ENCODE results near the gene MYBPC1. TPM values are rescaled to one million over a fixed set of nuclear protein-coding genes. Genes with fewer than 3 reads are reported as not detected.

MYBPC1 gene
- total and polyA plus RNA-seq, 2 donors (not counting 1 experiment from before 2014, with no cell fraction given): not detected

DNA sequence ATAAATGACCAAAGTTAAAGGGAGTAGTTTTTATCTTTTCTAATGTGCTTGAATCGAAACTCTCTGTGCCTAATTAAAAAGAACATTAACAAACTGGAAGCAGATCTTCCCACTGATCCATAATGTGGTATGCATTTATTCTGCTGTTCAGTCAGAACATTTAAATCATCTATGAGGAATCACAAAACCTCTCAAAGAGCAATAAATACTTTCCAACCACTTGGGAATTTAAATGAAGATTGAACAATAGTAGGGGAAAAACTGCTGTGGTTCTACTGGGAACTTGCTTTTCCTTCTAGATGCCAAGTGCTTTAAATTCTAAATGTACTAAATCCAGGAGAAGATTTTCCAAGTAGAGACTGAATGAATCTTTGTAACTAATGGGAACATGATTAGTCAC is 90.3 kb downstream of the MYBPC1 start:
- Histone ChIP-seq H3K79me2 (ENCODE audit: control insufficient read depth, insufficient read depth, low read length) (no peaks in the 10 kb centered on the region), H3K4me2 (replicated peaks; ENCODE audit: low read depth, low read length, poor library complexity, severe bottlenecking) (no peak overlapping the region), H3K36me3 (replicated peaks in 1 of 2; ENCODE audit: control extremely low read depth in 1 of 2, control insufficient read depth in 1 of 2, extremely low read depth in 1 of 2, insufficient read depth in 2 of 2, low read length in 1 of 2) (no peaks in the 10 kb centered on the region), H3K4me3 (ENCODE audit: control extremely low read depth in 1 of 5, extremely low read depth in 1 of 5, insufficient read depth in 1 of 5, low read depth in 2 of 5, low read length in 4 of 5) (no peak overlapping the region), H2AFZ (ENCODE audit: insufficient read depth, low read depth, low read length, poor library complexity, severe bottlenecking) (no peak overlapping the region), H3K9ac (ENCODE audit: low read length) (no peak overlapping the region), H3K4me1 (ENCODE audit: control insufficient read depth in 2 of 2, insufficient read depth in 2 of 2, low read length in 2 of 2) (no peaks in the 10 kb centered on the region), H3K27ac (ENCODE audit: low read length in 2 of 2) (no peak overlapping the region), H3K27me3 (replicated peaks in 1 of 4; ENCODE audit: control extremely low read depth in 1 of 4, control insufficient read depth in 3 of 4, insufficient read depth in 4 of 4, low read length in 3 of 4) (peaks cover 0 to 4% (median 0%) of the 10 kb centered on the region in 4 experiments), H4K20me1 (ENCODE audit: control insufficient read depth, insufficient read depth, low read length, poor library complexity, severe bottlenecking) (no peaks in the 10 kb centered on the region), H3K9me3 (ENCODE audit: control extremely low read depth in 1 of 3, control insufficient read depth in 2 of 3, insufficient read depth in 1 of 3, low read length in 2 of 3) (no peaks in the 10 kb centered on the region)
- Mint-ChIP-seq H3K27ac (no peak overlapping the region), H3K4me3 (no peak overlapping the region), H3K9me3 (ENCODE audit: insufficient read depth) (no peaks in the 10 kb centered on the region), H3K27me3 (peaks cover 10% of the 10 kb centered on the region), H3K4me1 (no peaks in the 10 kb centered on the region)
- TF ChIP-seq, protein P1, sequence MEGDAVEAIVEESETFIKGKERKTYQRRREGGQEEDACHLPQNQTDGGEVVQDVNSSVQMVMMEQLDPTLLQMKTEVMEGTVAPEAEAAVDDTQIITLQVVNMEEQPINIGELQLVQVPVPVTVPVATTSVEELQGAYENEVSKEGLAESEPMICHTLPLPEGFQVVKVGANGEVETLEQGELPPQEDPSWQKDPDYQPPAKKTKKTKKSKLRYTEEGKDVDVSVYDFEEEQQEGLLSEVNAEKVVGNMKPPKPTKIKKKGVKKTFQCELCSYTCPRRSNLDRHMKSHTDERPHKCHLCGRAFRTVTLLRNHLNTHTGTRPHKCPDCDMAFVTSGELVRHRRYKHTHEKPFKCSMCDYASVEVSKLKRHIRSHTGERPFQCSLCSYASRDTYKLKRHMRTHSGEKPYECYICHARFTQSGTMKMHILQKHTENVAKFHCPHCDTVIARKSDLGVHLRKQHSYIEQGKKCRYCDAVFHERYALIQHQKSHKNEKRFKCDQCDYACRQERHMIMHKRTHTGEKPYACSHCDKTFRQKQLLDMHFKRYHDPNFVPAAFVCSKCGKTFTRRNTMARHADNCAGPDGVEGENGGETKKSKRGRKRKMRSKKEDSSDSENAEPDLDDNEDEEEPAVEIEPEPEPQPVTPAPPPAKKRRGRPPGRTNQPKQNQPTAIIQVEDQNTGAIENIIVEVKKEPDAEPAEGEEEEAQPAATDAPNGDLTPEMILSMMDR (IDR thresholded peaks at IDR 0.05): no peak
- no peak for TF ChIP-seq EZH2 (IDR thresholded peaks at IDR 0.05; ENCODE audit: borderline replicate concordance, insufficient read depth, low read depth, low read length, poor library complexity, severe bottlenecking)
- ChIA-PET POLR2A (no interaction called here), CTCF (no interaction called here)
- intact Hi-C loops (cut with micrococcal nuclease): no loop called here
- WGBS (ENCODE audit: insufficient coverage): no CpG with 5 or more reads among the region's 1 CpG
- ATAC-seq (ENCODE audit: low read depth): no peak
- DNase-seq: no peak

DNA sequence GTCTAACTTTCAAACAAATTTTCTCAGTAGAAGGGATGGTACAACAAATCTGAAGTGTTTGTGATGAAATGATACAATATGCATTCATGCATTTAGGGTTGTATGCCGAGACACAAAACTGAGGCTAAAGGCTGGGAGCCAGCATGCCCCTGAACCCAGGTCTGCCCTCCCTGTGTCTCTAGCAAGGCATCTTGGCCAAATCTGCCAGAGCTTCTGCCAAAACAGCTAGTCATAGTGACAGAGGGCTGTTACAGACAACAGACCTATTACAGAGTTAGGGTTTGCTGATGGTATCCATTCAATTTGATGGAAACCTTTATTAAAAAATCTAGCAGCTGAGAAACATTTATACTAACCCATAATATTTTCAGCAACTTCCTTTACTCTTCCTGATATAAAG is 91.4 kb downstream of the MYBPC1 start:
- ATAC-seq (ENCODE audit: low read depth): no peak
- no peak overlapping the region for H2AFZ ChIP-seq (ENCODE audit: insufficient read depth, low read depth, low read length, poor library complexity, severe bottlenecking)
- ChIA-PET CTCF (interaction anchor here (2.1 kb wide), 1 partner anchor 10 kb away, joined by 7 read pairs; no protein-coding TSS in a partner anchor), POLR2A (no interaction called here)
- peaks cover 2% of the 10 kb centered on the region for H3K4me1 Mint-ChIP-seq
- H3K27ac ChIP-seq (ENCODE audit: low read length in 2 of 2): no peak overlapping the region
- no peak overlapping the region for H3K4me3 Mint-ChIP-seq
- H3K9me3 Mint-ChIP-seq (ENCODE audit: insufficient read depth): no peaks in the 10 kb centered on the region
- H3K36me3 ChIP-seq (replicated peaks in 1 of 2; ENCODE audit: control extremely low read depth in 1 of 2, control insufficient read depth in 1 of 2, extremely low read depth in 1 of 2, insufficient read depth in 2 of 2, low read length in 1 of 2): no peaks in the 10 kb centered on the region
- H3K27me3 Mint-ChIP-seq: peaks cover 10% of the 10 kb centered on the region
- no peaks in the 10 kb centered on the region for H4K20me1 ChIP-seq (ENCODE audit: control insufficient read depth, insufficient read depth, low read length, poor library complexity, severe bottlenecking)
- no peak overlapping the region for H3K4me3 ChIP-seq (ENCODE audit: control extremely low read depth in 1 of 5, extremely low read depth in 1 of 5, insufficient read depth in 1 of 5, low read depth in 2 of 5, low read length in 4 of 5)
- DNase-seq: no peak
- peaks cover 0 to 4% (median 0%) of the 10 kb centered on the region in 4 experiments for H3K27me3 ChIP-seq (replicated peaks in 1 of 4; ENCODE audit: control extremely low read depth in 1 of 4, control insufficient read depth in 3 of 4, insufficient read depth in 4 of 4, low read length in 3 of 4)
- no peaks in the 10 kb centered on the region for H3K79me2 ChIP-seq (ENCODE audit: control insufficient read depth, insufficient read depth, low read length)
- WGBS (ENCODE audit: insufficient coverage): 100% methylated on average over 1 of the region's 1 CpG
- peaks cover 0 to under 1% of the 10 kb centered on the region in 2 donors for H3K4me1 ChIP-seq (ENCODE audit: control insufficient read depth in 2 of 2, insufficient read depth in 2 of 2, low read length in 2 of 2)
- no peak overlapping the region for H3K9ac ChIP-seq (ENCODE audit: low read length)
- TF ChIP-seq, protein P1 (IDR thresholded peaks at IDR 0.05): no peak
- intact Hi-C loops (cut with micrococcal nuclease): no loop called here
- H3K27ac Mint-ChIP-seq: no peak overlapping the region
- no peak overlapping the region for H3K4me2 ChIP-seq (replicated peaks; ENCODE audit: low read depth, low read length, poor library complexity, severe bottlenecking)
- no peaks in the 10 kb centered on the region for H3K9me3 ChIP-seq (ENCODE audit: control extremely low read depth in 1 of 3, control insufficient read depth in 2 of 3, insufficient read depth in 1 of 3, low read length in 2 of 3)
